ENCODE results near the gene NETO2.
"Not testable (repeated sequence)": the region's sequence is repeated elsewhere in the genome, so short reads cannot be mapped to it uniquely, and the experiment has no call there.

Gene NETO2

DNA sequence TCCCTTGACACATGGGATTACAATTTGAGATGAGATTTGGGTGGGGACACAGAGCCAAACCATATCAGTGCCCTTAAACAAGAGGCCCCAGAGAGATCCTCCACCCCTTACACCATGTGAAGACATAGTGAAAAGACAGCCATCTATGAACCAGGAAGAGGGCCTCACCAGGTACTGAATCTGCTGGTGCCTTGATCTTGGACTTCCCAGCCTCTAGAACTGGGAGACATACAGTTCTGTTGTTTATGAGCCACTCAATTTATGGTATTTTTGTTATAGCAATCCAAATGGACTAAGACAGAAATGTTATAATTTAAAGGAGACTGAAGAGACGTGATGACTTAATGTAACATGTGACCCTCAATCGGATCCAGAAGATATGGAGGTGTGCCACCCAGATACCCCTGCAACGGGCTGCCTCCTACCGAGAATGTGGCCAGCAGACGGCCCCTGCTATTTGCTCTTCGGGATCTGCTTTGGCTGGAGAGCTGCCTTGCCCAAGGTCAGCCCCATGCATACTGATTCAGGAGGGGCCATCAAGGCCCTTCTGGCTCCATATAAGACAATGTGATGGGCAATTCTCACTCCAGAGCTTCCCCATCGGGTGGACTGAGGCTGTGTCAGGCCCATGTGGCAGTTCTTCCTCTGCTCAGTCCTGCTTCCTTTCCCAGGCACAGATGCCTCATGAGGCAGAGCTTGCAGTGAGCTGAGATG, 80.6 kb downstream of the NETO2 start:
- DNase-seq, result no peak

DNA sequence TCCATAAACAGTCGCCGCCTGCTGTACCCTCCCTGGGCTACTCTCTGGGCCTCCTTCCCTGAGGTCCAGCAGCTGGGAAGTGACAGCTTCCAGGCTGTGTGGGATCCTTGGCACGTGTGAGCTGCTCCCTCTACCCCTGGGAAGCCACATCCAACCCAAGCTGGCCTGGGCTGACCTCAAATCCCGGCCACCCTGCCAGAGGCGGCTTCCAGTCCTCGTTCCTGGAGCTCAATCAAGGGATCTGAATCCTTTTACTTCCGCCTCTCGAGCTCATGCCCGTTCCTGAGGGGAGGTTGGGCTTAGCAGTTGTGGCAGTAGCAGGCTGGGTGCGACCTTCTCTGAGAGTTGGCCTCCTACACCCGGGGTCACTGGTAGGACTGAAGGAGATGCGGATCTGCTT, 82.5 kb downstream of the NETO2 start:
- DNase-seq, result no peak

DNA sequence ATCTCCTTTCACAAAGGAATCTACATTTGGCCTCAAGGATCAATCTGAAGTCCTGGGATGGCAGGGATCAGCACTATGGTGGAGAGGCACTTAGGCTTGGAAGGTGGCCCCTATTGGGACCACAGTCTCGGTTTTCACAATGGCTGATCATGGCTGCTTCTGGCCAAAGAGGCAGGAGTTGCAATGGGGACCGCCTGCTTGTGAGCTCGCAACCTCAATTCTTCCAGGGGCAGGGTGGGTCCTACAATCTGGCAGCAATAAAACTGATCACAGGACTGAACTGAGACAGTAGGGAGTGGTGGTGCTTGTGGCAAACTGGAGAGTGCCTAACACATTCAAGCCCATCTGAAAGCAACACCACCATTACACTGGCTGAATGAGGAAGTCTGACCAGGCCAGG, 83.1 kb downstream of the NETO2 start:
- DNase-seq, result no peak

DNA sequence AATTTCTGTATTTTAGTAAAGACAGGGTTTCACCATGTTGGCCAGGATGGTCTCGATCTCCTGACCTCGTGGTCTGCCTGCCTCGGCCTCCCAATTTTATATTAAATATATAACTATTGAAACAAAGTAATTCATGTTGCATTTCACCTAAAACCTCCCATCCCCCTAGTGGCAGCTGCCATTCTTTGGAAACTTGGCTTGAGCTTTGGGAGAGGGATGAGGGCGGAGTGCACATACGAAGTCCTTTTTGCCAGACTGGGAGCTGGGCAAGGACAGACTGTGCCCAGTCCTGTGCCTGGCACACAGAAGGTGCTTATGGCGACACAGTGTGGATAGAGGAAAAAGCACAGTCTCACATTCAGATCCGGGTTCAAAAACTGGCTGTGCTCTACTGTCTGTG, 83.8 kb downstream of the NETO2 start:
- no peak for DNase-seq

DNA sequence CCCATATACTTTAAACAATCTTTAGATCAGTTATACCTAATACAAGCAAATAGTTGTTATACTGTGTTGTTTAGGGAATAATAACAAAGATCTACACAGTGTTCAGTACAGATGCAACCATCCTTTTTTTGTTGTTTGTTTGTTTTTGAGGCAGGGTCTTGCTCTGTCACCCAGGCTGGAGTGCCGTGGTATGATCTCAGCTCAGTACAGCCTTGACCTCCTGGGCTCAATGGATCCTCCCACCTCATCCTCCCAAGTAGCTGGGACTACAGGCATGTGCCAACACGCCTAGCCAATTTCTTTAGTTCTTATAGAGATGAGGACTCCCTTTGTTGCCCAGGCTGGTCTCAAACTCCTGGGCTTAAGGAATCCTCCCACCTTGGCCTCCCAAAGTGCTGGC, 84.6 kb downstream of the NETO2 start:
- DNase-seq, result not testable (repeated sequence)

DNA sequence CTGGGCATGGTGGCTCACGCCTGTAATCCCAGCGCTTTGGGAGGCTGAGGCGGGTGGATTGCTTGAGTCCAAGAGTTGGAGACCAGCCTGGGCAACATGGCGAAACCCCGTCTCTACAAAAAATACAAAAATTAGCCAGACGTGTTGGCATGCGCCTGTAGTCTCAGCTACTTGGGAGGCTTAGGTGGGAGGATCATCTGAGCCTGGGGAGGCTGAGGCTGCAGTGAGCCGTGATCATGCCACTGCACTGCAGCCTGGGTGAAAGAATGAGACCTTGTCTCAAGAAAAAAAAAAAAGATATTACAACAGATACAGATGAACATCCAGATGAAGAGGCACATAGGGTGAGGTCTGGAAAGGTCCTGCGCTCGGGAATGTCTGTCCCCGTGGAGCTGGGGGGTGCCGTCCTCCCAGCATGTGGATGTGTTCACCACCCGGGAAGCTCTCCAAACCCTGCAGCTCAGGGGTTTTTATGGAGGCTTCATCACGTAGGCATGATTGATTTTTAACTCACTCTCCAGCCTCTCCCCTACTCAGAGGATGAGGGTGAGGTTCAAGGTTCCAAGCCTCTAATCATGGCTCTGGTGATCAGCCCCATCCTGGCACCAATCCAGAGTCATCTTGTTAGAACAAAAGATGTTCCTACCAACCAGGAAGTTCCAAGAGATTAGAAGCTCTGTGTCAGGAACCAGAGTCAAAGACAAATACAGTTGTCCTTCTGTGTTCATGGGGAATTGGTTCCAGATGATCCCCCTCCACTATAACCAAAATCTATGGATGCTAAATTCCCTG, 85.3 kb downstream of the NETO2 start:
- no peak for DNase-seq

DNA sequence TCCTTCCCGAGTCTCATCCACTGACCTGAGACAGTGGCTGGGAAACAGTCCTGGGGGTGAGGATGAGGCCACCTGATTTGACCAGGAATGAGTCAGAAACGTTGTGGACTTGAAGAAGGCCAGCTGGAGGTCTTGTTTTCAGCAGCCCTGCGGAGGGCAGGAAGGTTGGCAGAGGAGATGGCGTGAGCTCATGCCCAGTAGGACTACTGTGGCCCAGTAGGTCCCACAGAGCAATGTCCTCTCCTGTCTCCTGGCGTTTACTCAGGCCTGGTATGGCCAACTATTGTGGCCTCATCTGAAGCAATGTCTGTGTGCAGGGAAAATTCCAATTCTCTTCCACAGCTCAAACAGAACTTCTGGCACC, 86.1 kb downstream of the NETO2 start:
- no peak for DNase-seq

DNA sequence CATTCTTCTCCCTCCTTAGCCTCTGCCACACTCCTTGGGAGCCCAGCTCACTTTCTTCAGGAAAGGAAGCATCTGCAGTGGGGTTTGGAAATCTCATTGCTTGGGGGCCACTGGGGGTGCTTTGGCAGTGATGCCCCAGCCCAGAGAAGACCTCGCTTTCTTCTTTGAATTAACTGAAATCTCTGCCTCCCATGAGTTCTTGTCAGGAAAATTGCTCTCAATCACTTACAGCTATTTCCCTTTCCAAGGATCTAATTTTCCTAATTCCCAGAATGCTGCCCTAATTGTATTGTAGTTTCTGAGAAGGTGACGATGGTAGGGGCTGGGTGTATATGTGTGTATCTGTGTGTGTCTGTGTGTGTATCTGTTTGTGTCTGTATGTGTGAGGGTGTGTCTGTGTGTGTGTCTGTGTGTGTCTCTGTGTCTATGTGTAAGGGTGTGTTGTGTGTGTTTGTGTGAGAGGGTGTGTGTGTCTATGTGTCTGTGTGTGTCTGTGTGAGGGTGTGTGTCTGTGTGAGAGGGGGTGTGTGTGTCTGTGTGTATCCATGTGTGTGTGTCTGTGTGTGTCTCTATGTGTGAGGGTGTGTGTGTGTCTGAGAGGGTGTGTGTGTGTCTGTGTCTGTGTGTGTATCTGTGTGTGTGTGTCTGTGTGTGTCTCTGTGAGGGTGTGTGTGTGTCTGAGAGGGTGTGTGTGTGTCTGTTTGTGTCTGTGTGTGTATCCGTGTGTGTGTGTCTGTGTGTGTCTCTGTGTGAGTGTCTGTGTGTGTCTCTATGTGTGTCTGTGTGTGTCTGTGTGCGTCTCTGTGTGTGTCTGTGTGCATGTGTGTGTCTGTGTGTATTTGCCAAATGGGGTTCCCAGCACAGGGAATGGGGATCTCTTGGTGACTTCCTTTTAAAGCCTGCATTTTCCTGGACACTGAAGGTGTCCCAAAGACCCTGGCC, 86.8 kb downstream of the NETO2 start:
- no peak for DNase-seq

DNA sequence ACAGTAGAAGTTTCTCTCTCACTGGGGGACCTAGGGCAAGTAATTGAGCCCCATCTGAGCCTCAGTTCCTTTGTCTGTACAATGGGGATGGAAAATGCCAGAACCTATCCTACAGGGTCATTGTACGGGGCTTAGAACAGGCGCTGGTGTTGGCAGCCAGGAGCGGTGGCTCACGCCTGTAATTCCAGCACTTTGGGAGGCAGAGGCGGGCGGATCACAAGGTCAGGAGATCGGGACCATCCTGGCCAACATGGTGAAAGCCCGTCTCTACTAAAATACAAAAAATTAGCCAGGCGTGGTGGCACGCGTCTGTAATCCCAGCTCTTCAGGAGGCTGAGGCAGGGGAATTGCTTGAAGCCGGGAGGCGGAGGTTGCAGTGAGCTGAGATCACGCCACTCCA, 87.7 kb downstream of the NETO2 start:
- DNase-seq, result not testable (repeated sequence)

DNA sequence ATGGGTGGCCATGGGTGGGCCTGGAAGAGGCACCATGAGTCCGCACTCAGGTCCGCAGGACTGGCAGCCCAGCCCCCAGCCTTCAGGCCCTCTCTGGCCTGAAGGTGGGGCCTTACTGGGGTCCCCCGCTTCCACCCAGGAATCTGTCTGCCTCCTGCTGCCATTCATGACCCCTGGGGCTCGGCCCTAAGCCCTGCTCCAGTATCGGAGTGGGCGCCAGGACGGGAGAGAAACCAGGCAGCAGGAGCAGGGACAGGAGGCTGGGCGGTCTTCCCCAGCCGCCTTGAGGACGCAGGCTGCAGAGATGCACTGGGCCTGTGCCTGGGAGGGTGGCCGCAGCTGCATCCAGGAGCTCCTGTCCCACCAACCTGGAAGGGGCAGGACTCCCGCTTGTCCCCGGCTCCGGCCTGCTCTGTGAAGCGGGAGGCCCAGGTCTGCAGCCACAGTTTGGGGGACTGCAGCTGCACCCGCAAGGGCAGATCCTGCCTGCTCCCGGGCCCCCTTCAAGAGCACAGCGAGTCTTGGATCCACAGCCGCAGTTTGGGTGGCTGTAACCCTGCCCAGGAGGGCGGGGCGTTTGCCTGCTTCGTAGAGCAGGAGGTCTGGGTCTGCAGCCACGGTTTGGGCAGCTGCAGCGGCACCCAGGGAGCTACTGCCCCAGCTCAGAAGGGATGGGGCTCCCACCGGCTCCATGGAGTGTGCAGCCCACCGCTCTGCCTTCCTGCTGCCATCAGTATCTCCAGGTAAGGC, 88.4 kb downstream of the NETO2 start:
- no peak for DNase-seq

DNA sequence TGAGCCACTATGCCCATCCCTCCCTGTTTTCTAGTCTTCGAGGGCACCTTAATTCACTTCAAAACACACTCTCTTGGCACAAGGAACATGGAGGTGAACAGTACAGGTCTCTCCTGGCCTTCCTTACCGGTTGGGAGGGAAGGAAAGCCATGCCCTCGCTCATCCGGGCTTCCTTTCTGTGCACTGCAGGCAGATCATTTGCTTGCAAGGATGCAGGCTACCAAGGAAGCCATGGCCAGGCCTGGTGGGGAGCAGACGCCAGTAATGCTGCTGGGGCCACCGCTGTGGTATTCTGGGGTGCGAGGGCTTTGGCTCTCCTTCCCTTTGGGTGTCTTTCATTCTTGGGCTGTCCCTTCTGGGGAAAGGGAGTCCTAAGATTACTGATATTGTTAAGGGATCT, 89.4 kb downstream of the NETO2 start:
- DNase-seq, result no peak

DNA sequence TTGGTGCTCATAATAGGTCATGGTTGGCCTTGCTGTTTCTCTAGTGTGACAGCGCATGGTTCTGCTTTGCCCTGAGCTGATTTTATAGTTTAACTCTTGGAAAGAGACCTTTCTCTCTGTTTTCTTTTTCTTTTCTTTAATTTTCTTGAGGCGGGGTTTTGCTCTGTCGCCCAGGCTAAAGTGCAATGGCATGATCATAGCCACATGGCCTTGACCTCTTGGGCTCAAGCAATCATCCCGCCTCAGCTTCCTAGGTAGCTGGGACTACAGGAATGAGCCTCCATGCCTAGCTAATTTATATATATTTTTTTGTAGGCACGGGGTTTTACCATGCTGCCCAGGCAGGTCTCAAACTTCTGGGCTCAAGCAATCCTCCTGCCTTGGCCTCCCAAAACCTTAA, 89.8 kb downstream of the NETO2 start:
- DNase-seq, result no peak

DNA sequence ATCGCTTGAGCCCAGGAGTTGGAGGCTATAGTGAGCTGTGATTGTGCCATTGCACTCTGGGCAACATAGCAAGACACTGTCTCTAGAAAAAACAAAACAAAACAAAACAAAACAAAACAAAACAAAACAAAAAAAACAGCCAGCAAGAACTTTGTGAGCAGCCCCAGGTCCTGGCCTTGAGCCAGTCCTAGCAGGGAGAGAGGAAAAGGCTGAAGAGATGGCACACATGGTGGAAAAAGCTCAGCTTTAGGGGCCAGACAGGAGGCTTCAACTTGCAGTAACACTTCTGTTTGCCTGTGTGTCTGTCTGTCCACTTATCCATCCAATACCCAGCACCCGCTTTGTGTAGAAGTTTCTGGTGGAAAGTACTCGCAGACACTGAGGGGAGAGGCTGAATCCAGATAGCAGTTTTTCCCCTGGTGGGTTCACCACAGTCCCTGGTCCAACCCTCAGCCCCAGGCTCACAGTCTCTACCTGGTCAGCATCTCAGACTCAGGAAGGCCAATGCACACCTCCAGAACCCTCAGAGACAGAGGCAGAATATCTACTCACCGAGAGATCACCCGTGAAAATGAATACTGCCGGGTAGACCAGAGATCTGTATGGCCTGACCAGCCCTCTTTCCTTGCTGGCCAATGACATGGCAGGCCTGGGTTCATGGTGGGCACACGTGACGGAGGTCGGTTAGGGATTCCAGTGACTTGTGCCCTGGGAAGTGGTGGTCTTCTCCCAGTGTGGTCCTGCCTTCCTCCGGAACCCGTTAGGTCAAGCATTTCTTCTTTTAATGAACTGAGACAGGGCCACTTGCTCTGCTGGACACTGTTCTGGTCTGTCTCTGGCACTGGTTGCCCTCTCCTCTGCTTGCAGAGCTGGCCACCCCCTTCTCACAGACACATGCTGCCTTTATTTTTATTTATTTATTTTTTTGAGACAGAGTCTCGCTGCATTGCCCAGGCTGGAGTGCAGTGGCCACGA, 90.8 kb downstream of the NETO2 start:
- no peak for DNase-seq

DNA sequence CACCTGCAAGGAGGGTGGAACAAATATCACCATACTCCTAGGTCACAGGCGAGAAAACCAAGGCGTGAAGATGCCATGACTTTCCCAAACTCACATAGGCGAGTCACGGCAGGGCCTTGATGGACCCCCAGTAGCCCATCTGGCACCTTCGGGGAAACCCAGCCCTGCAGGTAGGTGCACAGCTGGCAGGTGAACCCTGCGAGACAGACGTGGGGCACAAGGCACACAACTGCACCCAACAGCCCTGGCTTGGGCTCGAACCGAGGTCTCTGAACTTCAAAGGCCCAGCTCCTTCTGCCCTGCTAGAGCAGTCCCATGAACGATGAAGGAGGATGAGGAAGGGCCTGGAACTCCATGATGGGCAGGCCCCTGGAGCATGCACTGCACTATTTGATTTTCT, 92.7 kb downstream of the NETO2 start:
- DNase-seq, result no peak

DNA sequence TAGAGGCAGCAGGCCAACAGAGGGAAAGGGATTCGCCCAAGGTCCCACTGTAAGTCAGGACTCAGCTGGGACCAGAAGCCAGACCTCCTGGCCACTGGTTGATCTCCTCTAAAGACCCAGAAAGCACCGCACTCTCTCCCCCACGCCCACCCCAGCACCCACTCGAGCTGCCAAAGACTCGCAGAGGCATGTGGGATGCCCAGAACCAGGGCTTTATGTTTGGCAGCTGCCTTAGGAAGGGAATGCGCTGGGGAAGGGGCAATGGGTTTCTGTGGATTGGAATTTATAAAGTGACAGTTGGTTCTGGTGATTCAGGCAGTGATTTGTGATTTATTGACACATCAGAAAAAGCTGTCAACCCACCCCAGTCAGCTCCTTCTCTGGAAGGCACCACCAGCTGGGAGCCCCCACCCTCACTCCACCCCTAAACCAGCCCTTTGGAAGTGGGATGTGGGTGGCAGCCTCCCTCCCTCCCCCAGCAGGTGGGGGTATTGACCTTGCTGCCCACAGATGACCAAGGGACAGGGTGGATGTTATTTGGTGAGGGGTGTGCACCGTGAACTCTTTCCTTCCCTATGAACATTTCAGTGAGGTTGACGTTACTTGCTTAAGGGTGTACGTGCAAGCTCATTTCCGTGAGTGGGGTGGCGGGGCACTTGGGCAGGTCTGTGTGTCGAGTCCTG, 93.7 kb downstream of the NETO2 start:
- no peak for DNase-seq

DNA sequence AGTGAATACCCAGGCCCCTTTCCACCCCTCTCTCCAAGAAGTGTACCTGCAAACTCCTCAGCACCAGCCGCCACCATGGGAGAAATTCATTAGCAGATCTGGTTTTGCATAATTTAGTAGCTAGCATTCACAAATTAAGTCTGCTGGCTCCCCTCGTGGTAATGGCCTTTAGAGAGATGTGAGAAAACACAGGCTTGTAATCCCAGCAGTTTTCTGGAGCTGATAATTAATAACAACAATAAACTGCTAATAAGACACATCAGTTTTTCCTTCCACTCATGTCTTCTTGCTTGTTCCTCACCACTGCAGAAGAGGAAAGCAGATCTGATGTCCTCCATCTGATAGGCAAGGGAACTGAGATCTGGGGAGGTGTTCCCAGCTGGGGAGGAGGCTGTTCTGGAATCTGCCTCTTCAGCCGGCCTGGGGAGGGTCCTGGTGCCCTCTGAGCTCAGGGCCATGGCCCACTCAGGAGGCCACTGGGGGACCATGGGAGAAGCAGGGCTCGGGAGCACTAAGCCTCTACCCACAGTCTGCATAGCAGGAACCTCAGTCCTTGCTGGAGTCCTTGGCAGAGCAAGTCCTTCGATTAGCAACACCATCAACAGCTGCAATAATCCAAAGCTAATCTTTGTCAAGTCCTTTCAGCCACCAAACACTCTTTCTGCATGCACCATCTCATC, 96.1 kb downstream of the NETO2 start:
- no peak for DNase-seq

DNA sequence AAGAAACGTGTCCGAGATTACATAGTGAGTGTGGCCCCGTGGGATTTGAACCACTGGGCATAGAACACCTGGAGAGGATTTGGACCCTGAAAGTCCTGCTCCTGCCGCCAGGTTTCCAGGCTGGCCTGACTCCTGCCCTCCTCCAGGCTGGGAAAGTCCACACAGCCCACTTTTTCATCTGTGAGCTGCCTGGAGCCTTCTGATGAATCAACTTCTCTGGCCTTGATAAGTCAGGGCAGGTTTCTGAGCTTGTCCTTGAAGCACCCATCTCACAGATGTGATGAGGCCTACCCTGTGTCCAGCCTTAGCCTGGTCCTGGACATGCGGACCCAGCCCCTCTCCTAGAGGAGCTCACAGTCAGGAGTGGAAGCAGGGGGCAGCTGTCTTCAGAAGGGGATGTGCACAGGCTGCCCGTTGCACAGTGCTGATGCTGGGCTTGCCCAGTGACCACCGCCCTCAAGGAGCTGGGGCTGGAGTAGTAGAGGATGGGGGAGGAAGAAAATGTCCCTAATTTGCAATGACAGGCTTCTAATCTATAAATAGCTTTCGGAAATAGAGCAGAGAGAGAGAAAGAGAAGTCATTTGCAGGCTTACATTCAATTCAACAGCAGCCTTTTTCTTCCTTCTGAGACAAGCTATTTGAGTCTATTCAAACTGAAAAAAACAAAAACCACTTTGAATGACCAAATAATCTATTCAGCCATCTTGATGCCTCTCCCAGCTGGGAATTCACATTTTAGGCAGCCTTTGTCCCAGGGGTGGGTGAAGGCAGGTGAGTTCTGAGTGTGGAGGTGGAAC, 96.8 kb downstream of the NETO2 start:
- no peak for DNase-seq

DNA sequence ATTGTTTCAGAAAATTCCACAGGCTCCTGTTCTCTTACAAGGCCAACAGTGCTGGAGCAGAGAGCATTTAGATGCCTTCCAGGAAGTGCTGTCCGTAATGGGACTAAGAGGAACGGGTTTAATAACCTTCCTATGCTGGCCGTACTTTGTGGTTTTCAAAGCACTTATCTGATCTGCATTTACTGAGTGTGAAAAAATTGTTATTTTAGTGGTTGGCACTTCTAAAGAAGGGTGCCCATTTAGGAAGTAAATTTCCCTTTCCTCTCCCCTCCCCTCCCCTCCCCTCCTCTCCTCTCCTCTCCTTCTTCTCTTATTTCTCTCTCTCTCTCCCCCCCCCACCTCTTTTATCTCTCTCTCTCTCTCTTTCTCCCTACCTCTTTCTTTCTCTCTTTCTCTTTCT, 98.3 kb downstream of the NETO2 start:
- DNase-seq, result no peak

DNA sequence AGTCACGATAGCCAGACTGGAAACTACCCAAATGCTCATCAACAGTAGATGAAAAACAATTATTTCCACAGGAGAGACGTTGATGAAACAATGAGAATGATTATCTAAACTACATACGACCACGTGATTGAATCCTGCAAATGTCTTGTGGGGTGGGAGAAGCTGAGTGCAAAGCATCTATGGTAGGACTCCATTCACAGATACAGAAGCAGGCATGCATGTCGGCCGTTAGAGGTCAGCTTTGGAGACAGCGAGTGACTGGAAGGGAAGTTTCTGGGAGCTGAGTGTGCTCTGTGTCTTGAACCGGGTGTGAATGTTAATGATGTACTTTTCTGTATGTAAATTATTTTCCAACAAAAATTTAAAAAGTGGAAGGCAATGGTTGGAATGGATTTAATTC, 98.7 kb downstream of the NETO2 start:
- no peak for DNase-seq

Data from NCI-H526 treated with DMSO at 0.1 percent for 48 hours (cell line).